HG02623 (cell line): ENCODE measurements around the gene TRIM62.
"Not testable (repeated sequence)": the region's sequence is repeated elsewhere in the genome, so short reads cannot be mapped to it uniquely, and the experiment has no call there.

ENCODE experiments used
- ATAC-seq: cut with Tn5 transposase; IDR thresholded peaks from one replicate; pipeline ENCODE4 v1.9.1; 2021; ENCODE audit warnings: moderate library complexity; ENCODE audit not compliant: unreplicated experiment

TRIM62 gene

DNA sequence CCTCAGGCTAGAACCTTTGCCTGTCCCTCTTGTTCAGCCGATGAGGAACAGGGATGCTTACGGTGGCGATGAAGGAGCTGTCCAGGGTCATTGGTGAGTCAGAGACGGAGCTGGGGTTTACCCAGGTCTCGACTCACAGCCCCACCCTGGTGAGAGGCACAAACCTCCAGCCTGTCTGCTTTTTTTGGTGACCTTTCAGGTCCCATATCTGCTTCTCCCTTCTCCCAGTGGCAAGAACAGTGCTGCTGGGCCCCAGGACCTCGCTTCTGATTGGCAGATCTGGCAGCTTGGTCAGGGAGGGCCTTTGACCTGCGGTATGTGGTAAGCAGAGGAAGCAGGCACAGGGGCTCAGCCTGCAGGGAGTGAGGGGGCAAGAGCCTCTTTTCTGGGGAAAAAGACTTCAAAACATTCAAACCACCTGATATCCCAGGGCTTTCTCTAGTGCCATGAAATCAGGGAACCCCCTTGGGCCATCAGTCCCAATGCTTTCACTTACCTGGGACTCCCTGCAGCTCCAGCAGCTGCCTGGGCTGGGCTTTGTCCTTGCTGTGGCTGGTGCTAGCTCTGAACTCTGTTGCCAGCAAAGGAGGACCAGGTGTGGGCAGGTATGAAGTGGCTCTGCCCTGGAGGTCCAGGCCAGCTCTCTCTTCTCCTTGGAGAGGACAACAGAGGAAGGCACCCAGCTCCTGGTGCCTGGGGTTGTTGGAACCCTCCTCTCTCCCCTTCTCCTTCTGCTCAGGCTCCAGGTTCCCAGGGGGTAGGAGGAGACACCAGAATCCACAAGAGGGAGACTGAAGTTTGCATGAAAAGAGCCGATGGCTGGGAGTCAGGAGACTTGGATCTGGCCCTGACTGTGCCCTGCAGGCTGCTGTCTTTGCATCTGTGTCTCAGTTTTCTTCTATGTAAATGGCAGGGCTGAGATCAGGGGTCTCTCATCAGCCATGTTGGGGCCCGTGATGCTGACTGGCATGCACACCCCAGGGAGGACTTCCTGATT, 41.4 kb downstream of the TRIM62 start:
- ATAC-seq: no peak

DNA sequence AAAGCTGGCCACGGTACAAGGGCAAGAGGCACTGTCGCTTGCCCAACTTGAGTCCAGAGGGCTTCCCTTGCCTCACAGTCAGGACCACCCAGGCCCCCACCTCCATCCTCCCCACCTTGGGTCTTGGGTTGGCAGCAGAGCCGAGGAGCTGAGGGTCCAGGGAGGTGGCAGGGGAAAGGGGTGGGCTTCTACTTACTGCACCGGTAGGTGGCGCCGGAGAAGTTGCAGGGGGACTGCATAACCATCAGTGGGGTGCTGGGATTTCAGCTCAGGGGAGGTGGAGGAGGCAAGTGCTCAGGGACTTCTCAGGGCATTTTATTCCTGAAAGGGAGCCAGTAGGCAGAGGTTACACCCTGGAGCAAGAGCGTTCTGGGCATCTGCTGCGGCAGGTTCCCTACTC, 44.0 kb downstream of the TRIM62 start:
- no peak for ATAC-seq

DNA sequence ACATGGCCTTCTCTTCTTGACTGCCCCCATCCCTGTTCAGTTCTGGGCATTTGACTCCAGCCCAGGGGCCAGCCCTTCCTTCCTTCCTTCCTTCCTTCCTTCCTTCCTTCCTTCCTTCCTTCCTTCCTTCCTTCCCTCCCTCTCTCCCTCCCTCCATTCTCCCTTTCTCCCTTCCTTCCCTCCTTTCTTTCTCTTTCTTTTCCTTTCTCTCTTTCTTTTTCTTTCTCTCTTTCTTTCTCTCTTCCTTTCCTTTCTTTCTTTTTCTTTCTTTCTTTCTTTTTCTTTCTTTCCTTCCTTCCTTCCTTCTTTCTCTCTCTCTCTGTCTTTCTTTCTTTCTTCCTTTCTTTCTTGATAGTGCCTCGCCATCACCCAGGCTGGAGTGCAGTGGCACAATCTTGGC, 45.8 kb downstream of the TRIM62 start:
- ATAC-seq: not testable (repeated sequence)

DNA sequence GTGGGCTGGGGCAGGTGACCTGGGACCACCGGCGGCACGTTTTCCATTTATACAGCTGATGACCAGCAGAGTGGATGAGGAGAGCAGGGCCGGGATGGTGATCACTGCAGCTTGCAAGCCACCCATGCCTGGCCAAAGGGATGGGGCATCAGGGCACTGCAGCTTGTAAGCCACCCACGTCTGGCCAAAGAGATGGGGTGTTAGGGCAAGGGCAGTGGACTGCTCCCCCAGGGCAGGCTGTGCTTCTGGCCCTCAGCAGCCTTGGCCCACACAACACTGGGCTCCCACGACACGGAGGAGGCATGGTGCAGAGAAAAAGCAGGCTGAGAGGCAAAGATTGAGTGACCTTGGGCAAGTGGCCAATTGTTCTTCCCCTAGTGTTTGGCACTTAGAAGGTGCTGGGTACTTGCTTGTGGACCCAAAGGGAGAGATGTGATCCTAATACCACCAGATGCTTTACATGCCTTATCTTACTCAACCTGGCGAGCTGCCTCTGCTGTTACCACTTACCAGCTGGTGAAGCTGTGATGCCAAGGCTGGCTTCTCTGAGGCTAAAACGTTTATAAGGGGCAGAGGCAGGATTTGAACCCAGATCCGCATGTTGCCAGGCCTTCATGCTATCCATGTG, 48.3 kb downstream of the TRIM62 start:
- no peak for ATAC-seq

DNA sequence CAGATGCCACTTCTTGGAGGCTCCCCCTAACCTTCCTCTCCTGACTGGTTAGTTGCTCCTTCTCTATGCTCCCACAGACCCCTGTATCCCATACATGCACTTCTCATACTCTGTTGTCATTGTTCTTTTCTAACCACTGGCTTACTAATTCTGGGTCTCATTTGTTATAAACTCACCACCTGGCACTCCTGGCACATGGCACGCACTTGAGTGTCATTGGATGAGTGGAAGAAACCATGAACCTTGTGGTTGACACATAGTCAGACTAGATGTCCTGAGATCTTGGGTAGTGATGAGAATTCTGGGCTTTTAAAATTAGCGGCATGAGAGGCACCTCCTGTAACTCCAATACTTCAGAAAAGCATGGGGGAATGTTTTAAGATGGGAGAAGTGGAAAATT, 49.3 kb downstream of the TRIM62 start:
- ATAC-seq: no peak

DNA sequence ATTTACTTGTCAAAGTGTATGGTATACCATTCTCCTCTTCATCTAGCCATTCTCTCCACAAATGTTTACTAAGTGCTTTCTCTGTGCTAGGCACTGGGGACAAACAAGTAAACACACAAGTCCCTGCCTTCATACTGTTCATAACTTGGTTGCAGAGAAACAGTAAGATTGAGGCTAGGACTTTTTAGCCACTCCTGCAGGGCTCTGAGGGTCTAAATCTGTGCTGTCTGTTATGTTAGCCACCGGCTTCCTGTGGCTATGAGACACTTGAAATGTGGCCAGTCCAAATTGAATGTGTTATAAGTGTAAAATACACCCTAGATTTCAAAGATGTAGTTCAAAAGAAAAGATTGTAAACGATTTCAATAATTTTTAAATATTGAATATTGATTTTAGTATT, 50.7 kb downstream of the TRIM62 start:
- ATAC-seq: no peak

DNA sequence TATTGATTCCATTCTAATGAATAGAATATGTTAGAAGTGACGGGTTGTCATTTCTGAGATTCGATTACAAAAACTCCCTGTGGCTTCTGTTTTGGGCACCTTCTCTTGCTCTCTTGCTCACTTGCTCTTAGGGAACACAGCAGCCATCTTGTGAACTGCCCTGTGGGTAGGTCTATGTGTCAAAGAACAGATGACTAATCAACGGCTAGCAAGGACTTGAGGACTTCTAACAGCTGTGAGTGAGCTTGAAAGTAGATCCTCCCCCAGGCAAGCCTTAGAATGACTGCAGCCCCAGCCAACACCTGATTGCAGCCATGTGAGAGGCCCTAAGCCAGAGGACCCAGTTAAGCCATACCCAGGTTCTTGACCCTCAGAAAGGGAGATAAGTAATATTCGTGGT, 51.5 kb downstream of the TRIM62 start:
- no peak for ATAC-seq

DNA sequence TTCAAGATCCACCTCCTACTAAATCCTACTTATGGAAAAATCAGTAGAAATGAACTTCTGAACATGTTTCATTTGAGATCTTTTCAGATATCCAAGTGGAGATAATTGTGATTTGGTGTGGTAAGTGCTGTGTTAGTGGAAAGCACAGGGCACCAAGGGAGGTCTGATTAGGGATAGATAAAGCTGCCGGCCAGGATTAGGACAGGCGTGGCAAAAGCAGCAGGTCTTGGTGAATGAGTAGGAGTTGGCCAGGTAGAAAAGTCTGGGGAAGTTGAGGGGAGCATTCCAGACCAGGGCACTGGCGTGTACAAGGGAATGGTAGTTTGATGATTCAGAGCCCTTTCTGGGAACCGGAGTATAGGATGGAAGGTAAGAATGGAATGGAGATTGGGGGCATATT, 53.1 kb downstream of the TRIM62 start:
- ATAC-seq: no peak

DNA sequence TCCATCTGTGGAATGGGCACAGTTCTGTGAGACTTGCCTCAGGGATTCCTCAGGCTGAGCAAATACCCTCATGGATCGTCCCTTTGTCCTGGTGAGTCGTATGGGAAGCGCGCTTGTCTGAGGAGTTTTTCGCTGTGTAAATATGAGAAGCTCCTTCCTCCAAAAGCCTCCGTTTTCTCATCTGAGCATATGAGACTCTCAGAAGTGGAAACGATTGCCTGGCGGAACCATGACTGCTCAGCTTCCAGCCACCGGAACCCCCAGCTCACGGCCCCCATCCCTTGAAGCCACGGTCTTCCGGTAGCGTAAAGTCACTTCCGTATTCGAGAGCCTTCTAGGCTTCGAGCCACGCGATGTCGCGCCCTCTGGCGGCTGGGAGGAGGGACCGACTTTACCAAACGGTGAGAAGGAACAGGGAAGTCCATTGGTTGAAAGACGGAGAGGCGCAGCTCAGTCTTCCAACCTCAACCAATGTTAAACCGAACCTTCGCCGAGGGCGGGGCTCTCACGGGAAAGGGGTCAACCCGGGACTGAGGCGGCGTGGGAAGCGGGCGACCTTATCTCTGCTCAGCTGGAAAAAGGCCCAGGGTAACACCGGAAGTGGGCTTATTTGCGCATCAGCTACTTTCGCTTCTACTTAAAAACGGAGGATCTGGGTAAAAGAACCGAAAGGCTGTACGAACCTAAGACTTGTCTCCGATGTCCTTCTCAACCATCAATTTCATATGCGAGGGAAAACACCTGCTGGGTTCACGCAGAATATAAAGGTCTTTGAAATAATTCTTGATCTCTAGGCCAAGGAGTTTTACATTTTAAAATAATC, 54.6 kb downstream of the TRIM62 start:
- ATAC-seq: peak; percentile 95

DNA sequence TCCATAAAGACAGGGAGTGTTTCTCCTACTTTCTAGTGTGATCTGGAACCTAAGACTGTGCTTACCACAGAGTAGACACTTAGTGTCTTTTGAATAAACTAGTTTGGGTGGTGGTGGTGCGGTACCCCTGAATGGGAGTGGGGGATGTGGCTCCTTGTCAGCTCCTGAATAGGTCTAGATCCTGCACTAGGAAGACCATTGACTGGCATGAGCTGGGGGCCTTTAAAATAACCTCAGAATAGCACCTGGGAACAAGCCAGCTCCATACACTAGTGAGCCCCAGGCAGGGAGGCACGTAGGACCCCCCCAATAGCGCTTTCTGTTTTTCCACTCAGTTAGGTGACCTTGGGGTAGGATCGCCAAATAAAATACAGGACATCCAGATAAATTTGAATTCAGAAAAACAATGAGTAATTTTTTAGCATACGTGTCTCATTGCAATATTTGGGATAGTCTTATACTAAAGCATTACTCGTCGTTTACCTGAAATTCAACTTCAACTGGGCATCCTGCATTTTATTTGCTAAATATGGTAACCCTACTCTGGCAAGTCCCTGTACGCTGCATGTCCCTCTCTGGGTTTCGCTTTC, 55.3 kb downstream of the TRIM62 start:
- no peak for ATAC-seq

DNA sequence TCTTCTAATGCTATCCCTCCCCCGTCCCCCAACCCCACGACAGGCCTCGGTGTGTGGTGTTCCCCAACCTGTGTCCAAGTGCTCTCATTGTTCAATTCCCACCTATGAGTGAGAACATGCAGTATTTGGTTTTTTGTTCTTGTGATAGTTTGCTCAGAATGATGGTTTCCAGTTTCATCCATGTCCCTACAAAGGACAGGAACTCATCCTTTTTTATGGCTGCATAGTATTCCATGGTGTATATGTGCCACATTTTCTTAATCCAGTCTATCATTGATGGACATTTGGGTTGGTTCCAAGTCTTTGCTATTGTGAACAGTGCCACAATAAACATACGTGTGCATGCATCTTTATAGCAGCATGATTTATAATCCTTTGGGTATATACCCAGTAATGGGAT, 57.2 kb downstream of the TRIM62 start:
- not testable (repeated sequence) for ATAC-seq

DNA sequence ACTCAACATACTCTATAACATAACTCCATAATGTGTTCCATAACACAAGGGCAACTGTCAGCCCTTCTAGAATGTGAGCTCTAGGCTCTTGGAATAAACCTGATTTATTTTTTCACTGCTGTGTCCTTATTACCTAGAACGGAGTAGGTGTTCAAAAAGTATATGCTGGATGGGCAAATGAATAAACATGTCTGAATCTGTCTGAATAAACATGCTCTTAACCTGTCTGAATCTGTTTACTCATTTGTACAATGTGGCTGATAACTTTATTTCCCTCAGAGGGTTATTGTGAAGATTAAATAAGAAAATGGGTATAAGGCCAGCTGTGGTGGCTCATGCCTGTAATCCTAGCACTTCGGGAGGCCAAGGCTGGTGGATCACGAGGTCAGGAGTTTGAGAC, 58.6 kb downstream of the TRIM62 start:
- ATAC-seq: no peak

DNA sequence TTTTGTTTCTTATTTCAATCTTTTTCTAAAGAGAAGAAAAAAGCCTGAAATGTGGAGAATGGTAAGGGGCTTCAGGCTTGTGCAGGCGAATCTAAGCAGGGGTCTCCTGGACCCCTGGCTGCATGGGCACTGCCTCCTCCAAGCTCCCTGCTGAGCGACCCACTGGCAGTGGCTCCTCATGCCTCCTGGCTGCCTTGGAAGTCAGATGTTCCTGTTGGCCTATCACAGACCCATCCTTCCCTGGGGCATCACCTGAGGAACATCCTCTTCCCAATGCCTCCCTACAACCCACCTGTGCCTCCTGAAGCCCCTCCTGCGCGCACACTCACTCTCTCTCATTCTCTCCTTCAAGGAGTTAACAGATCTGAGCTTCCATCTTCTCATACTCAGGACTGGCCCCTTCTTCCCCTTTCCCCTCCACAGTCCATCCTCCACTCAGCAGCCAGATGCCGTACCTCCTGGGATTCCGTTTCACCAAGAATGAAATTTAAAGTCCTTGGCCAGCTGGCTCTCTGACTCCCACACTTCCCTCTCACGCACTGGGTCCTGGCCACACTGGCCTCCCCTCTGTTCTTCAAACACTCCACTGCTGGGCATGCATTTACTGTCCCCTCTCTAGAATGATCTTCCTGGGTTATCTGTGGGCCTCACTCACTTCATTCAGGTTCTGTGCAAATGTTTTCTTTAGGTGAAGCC, 59.2 kb downstream of the TRIM62 start:
- no peak for ATAC-seq

DNA sequence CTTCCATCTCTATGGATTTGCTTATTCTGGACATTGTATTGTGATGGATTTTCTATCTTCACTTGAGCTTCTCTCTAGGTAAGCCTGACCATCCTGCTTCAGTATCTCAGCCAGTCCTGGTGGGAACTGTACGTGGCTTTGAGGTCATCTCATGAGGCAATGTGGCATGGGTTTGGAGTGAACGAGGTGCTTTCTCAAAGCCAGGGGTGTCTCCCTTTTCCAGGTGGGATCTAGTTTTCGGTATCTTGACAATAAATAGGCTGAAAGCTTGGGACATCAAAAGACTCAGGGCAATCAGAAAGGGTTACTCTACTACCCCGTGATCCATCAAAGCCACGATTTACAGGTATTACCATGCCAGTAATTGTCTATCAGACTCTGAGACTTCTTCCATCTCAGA, 60.1 kb downstream of the TRIM62 start:
- no peak for ATAC-seq

DNA sequence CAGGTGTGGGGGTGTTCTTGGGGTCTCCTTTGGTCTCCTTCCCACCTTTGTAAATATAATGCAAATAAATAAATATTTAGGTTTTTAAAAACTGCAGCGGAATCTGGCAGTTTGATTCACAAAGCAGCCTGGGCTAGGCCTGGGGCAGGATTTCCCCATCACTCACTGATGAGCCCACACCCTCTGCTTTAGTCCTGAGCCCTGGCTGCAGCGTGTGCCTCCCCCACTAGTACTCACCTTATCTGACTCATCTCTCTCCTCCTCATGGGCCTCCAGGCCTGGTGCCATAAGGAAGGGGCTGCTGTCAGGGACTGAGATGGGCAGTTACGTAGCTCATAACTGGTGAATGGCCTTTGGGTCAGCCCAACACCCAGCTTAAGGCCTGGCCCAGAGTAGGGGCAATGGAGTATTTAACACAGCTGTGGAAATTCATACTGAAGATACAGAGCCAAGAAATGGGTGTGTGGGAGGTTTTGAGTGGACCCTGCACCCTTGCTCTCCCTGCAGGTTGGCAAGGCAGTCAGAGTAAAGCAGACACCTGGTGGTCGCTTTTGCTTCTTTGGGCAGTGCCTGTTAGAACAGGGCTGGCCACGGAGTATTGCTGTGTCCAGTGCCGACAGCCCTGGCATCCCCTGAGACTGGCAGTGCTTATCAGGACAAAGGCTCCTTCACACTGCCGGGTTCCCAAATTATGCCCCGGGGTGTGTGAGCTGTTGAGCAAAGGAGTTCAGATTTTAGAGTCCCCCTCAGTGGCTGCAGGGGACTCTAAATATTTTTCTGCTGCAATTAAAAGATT, 61.2 kb downstream of the TRIM62 start:
- ATAC-seq: no peak

DNA sequence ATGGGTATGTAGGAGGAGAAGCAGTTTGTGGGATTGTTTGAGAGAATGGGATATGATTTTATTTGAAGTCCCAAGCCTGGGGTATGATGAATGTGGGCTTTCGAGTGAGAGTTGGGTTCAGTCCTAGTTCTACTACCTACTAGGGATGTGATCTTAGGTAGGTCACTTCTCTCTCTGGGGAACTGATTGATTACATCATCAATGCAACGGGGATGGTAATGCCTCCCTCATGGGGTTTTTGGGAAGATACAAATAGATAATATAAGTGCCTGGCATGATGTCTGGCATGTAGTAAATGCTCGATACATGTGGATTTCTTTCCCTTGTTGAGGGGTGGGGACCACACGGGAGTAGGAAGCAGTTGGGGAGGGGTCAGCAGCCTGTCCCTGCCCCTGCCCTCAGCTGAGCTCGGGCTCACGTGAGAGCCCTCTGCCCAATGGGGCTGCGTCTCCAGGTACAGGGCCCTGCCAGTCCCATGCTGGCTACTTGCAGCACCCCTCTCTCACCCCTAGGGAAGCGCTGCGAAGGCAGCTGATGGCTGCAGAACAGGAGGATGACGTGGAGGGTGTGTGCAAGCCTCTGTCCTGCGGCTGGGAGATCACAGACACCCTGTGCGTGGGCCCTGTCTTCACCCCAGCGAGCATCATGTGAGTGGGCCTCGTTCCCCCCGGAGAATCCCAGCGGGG, 62.2 kb downstream of the TRIM62 start:
- no peak for ATAC-seq

DNA sequence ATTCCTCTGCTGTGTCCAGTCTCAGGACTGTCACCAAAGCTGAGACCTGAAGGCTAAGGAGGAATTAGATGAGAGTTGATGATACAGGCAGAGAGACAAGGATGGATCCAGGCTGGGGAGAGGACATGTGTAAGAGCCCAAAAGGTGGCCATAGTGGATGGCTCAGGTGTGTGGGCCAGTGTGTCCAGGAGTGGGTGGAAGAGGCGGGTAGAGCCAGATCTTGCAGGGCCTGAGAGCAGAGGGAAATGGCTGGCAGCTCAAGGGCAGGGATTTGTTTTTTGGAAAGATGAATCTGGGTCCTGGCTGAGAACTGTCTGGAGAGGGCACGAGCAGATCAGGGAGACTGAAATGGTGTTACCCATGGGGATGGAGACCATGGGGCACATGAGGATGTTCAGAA, 62.8 kb downstream of the TRIM62 start:
- ATAC-seq: no peak

DNA sequence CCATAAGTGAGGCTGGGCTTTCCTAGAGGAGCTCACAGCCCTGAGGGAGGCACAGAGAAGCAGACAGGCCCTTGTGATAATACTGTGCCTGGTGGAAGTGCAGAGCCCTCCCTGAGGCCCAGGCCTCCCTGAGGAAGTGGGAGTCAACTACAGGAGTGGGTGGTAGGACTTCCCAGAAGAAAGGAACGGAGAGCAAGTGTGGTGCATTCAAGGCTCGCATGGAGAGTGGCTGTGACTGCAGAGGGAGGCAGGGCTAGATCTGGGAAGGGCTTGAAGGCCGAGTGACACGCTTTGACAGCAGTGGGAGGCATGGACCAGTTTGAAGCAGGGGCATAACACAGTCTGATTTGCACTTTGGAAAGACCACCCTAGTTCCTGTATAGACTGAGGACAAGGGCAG, 63.6 kb downstream of the TRIM62 start:
- ATAC-seq: no peak

DNA sequence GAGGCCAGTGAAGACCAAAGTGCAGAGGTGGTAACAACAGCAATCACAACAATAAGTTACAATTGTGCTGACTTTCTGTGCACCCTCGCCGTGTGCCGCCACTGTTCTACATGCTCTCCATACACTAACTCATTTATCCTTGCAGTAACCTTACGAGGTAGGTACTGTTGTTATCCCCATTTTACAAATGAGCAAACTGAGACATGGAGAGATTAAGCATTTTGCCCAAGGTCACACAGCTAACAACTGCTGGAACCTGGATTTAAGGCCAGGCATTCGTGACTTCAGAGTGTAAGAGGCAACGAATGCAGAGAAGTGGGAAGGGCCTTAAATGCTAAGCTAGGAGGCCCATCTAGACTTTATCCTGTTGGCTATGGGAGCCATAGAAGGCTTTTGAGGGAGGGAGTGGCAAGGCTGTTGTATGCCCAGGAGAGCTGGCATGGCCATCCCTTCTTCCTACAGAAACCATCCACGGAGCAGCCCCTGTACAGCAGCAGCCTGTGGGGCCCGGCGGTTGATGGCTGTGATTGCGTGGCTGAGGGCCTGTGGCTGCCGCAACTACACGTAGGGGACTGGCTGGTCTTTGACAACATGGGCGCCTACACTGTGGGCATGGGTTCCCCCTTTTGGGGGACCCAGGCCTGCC, 64.3 kb downstream of the TRIM62 start:
- no peak for ATAC-seq
